Measurements from ENCODE around the gene PIP5K1C.

Gene PIP5K1C

DNA sequence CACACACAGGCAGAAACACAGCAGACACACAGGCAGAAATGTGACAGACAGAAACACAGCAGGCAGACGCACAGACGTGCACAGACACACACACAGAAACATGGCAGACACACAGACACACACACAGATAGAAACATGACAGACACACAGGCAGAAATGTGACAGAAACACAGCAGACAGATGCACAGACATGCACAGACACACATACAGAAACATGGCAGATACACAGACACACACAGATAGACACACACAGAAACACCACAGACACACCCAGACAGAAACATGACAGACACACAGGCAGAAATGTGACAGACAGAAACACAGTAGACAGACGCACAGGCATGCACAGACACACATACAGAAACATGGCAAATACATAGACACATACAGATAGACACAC lies 94.9 kb downstream of the PIP5K1C start:
- no peak for TF ChIP-seq FOXP2 (optimal IDR thresholded peaks at IDR 0.05; ENCODE audit: borderline replicate concordance, extremely low read depth, extremely low read length, insufficient read depth)
- TF ChIP-seq, protein P1, sequence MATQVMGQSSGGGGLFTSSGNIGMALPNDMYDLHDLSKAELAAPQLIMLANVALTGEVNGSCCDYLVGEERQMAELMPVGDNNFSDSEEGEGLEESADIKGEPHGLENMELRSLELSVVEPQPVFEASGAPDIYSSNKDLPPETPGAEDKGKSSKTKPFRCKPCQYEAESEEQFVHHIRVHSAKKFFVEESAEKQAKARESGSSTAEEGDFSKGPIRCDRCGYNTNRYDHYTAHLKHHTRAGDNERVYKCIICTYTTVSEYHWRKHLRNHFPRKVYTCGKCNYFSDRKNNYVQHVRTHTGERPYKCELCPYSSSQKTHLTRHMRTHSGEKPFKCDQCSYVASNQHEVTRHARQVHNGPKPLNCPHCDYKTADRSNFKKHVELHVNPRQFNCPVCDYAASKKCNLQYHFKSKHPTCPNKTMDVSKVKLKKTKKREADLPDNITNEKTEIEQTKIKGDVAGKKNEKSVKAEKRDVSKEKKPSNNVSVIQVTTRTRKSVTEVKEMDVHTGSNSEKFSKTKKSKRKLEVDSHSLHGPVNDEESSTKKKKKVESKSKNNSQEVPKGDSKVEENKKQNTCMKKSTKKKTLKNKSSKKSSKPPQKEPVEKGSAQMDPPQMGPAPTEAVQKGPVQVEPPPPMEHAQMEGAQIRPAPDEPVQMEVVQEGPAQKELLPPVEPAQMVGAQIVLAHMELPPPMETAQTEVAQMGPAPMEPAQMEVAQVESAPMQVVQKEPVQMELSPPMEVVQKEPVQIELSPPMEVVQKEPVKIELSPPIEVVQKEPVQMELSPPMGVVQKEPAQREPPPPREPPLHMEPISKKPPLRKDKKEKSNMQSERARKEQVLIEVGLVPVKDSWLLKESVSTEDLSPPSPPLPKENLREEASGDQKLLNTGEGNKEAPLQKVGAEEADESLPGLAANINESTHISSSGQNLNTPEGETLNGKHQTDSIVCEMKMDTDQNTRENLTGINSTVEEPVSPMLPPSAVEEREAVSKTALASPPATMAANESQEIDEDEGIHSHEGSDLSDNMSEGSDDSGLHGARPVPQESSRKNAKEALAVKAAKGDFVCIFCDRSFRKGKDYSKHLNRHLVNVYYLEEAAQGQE (IDR thresholded peaks at IDR 0.05; ENCODE audit: insufficient read depth in 1 of 2, low read depth in 2 of 2, low read length in 2 of 2), result no peak
- no peak for TF ChIP-seq POLR2AphosphoS5 (IDR thresholded peaks at IDR 0.05; ENCODE audit: low read depth, low read length)
- TF ChIP-seq TAF1 (IDR thresholded peaks at IDR 0.05; ENCODE audit: borderline replicate concordance, insufficient read depth, low read length), result no peak
- no peak for TF ChIP-seq SIN3A (IDR thresholded peaks at IDR 0.05; ENCODE audit: borderline replicate concordance, insufficient read depth, low read length)

DNA sequence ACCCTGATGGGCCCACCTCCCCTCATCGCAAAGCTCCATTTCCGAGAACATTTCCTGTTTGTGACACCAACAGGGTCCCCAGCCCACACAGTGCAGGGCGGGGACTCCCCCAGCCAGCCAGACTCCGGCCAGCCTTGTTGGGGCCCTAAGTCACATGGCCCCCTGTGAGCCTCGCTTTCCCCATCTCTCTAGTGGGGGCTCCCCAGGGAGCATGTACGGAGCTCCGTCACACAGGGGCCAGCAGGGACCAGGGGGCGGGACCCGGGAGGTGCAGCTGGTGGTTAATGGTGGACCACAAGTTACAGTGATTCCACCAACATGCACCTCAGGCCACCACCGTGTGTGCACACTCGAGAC lies 95.3 kb downstream of the PIP5K1C start:
- TF ChIP-seq TAF1 (IDR thresholded peaks at IDR 0.05; ENCODE audit: borderline replicate concordance, insufficient read depth, low read length) (no peak), SIN3A (IDR thresholded peaks at IDR 0.05; ENCODE audit: borderline replicate concordance, insufficient read depth, low read length) (no peak), FOXP2 (optimal IDR thresholded peaks at IDR 0.05; ENCODE audit: borderline replicate concordance, extremely low read depth, extremely low read length, insufficient read depth) (no peak), POLR2AphosphoS5 (IDR thresholded peaks at IDR 0.05; ENCODE audit: low read depth, low read length) (no peak)
- TF ChIP-seq, protein P1 (IDR thresholded peaks at IDR 0.05; ENCODE audit: insufficient read depth in 1 of 2, low read depth in 2 of 2, low read length in 2 of 2), result no peak

DNA sequence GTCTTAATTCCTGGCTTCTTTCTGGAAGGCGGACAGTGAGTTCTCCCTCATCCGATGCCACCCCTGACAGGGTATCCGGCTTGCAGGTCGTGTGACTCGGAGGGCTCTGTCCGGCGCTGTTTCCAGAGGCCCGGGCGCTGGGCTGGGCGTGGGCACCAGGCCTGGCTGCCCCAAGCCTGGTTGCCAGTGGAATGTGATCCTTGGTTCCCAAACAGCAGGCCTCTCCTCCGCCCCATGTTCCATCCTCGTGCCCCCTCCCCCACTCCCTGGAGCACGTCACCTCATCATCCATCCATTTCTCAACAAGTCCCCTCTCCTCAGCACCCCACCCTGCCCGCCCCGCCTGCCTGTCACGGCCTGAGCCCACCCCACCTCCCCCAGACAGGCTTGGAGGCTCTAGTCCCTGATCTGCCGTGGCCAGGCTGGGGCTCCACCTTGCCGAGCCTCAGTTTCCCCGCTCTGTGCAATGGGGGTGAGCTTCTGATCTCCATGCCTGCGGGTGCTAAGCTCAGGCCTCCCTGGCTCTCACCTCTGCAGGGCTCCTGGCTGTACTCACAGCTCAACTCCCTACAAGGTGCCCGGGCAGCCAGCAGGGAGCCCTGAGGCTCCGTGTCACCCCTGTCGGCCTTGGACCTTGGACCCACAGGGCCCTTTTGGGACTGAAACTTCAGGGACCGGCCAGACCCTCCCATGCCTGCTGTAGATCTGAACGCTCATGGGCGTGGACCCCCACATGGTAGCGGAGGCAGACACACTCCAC lies 95.9 kb downstream of the PIP5K1C start:
- TF ChIP-seq FOXP2 (optimal IDR thresholded peaks at IDR 0.05; ENCODE audit: borderline replicate concordance, extremely low read depth, extremely low read length, insufficient read depth) (no peak), TAF1 (IDR thresholded peaks at IDR 0.05; ENCODE audit: borderline replicate concordance, insufficient read depth, low read length) (no peak), SIN3A (IDR thresholded peaks at IDR 0.05; ENCODE audit: borderline replicate concordance, insufficient read depth, low read length) (no peak), POLR2AphosphoS5 (IDR thresholded peaks at IDR 0.05; ENCODE audit: low read depth, low read length) (no peak)
- TF ChIP-seq, protein P1 (IDR thresholded peaks at IDR 0.05; ENCODE audit: insufficient read depth in 1 of 2, low read depth in 2 of 2, low read length in 2 of 2), result no peak

DNA sequence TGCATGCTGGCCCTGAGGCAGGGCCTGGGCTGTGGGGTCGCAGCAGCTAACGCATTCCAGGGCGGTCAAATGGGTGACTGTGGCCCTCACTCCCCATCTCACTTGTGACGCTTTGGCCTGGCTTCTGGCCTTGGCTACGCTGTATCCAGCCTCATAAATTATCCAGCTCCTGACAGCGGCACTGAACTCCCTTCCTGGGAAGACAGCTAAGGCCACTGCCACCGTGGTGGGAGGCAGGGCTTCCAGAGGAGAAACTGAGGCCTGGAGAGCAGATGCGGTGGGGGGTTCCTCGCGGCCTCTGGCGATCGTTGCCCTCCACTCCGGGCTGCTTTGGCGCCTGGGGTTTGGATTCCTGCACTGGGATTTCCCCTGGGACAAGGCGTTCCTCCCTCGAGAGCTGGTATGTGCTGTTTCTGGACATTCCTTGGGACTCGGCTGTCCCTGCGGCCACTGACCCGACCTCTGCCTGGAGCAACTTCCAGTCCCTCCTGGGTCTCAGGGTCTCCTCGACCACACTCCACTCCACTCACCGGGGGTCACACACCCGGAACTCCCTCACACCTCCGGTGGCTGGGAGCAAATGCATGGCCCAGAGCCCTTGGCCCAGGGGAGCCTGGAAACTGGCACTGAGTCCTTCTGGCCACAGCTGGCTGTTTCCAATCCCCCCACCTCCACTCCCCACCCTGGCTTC lies 97.0 kb downstream of the PIP5K1C start:
- TF ChIP-seq SIN3A (IDR thresholded peaks at IDR 0.05; ENCODE audit: borderline replicate concordance, insufficient read depth, low read length) (no peak), POLR2AphosphoS5 (IDR thresholded peaks at IDR 0.05; ENCODE audit: low read depth, low read length) (no peak), TAF1 (IDR thresholded peaks at IDR 0.05; ENCODE audit: borderline replicate concordance, insufficient read depth, low read length) (no peak), FOXP2 (optimal IDR thresholded peaks at IDR 0.05; ENCODE audit: borderline replicate concordance, extremely low read depth, extremely low read length, insufficient read depth) (no peak)
- TF ChIP-seq, protein P1 (IDR thresholded peaks at IDR 0.05; ENCODE audit: insufficient read depth in 1 of 2, low read depth in 2 of 2, low read length in 2 of 2), result no peak

All from PFSK-1 (cell line).